Activated T-cell treated with anti-CD3 and anti-CD28 coated beads, Interleukin-2, amount 50 U/mL, for 24 hours (primary cell): Measurements from ENCODE around the gene THSD4.

Source experiments
- DNase-seq: peaks from one replicate; pipeline ENCODE4 v3.0.0-alpha.2; 2020
- H3K27ac Mint-ChIP-seq: 2 replicates; pipeline ENCODE4 v1.8.0; 2020; ENCODE audit warnings: mild to moderate bottlenecking, mixed read lengths
- H3K27me3 Mint-ChIP-seq: 2 replicates; pipeline ENCODE4 v1.8.0; 2020; ENCODE audit warnings: mixed read lengths
- H3K36me3 Mint-ChIP-seq: 2 replicates; pipeline ENCODE4 v1.8.0; 2020; ENCODE audit warnings: low read depth, mixed read lengths
- H3K4me1 Mint-ChIP-seq: 2 replicates; pipeline ENCODE4 v1.8.0; 2020; ENCODE audit warnings: low read depth, mixed read lengths
- H3K4me3 Mint-ChIP-seq: 2 replicates; pipeline ENCODE4 v1.8.0; 2020; ENCODE audit warnings: mild to moderate bottlenecking, moderate library complexity, mixed read lengths
- H3K9me3 Mint-ChIP-seq: 2 replicates; pipeline ENCODE4 v1.8.0; 2020; ENCODE audit warnings: mixed read lengths

The THSD4 gene

GRCh38 chr15:71332431-71333004 lies 217.2 kb downstream of the THSD4 start:
- Mint-ChIP-seq H3K36me3 (no peaks in the 10 kb centered on the region), H3K4me3 (no peak overlapping the region), H3K9me3 (no peaks in the 10 kb centered on the region), H3K4me1 (peaks cover 8% of the 10 kb centered on the region), H3K27ac (no peak overlapping the region), H3K27me3 (no peaks in the 10 kb centered on the region)
- no peak for DNase-seq

DNA sequence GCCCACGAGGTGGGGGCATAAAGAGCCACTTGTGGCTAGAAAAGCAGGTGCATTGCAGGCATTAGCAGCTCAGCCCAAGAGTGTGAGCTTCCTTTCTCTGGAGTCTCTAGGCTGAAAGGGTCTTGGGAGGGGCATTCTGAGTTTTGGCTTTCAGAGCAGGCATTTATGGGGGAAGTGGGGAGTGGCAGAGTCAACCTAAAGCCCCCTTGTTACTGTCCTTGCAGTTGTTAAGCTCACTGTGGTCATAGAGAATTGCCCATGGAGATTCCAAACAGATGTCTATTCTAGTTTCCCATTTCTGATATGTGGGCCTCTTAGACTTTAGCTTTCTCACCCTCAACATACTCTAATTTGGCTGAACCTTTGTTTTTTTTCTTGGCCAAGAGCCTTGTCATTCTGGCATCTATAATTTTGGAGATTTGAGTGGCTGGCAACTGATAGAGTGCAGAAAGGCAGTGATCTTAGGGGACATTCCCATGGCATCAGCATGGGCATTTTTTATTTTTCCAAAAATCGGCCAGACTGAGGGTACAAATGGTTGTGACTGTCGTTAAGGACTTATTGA lies 217.9 kb downstream of the THSD4 start:
- no peak for DNase-seq
- H3K4me3 Mint-ChIP-seq = no peak overlapping the region
- H3K9me3 Mint-ChIP-seq = no peaks in the 10 kb centered on the region
- peaks cover 8% of the 10 kb centered on the region for H3K4me1 Mint-ChIP-seq
- no peak overlapping the region for H3K27ac Mint-ChIP-seq
- no peaks in the 10 kb centered on the region for H3K27me3 Mint-ChIP-seq
- H3K36me3 Mint-ChIP-seq = no peaks in the 10 kb centered on the region

DNA sequence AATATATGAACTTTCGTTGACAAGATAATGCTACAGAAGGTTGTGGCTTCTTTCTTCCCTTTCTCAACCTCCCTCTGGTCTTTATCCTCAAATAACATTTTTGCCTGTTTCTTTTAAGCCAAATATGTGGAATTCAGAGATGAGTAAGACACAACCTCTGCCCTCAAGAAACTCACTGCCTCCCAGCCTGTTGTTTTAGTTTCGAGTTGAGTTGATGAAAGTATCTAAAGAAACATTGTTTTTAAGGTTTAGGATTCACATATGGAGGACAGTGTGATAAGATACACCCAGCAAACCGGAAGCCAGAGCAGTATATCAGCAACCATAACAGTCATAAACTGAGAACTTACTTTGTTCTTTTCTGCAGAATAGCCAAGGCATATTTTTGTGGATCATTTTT lies 218.6 kb downstream of the THSD4 start:
- DNase-seq = no peak
- Mint-ChIP-seq H3K27me3 (no peaks in the 10 kb centered on the region), H3K4me1 (peaks cover 8% of the 10 kb centered on the region), H3K27ac (no peak overlapping the region), H3K36me3 (no peaks in the 10 kb centered on the region), H3K9me3 (no peaks in the 10 kb centered on the region), H3K4me3 (no peak overlapping the region)

DNA sequence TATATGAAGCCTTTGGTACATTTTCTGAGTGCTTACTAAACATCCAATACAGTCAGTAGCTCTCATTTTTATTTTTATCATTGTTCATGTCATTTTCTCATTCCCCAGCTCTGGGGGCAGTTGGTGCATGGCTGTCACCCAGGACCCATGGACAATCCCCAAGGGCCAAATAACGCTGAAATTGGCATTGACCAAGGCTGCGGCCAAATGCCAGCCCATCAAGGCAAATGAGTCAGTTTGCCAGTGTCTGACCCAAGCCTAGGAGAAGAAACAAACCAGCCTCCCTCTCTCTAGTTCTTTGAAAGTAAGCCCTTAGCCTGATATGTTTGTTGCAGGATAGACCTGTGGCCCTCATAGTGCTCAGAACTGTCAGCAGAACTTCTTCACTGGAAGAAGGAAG lies 219.2 kb downstream of the THSD4 start:
- H3K27ac Mint-ChIP-seq = no peak overlapping the region
- no peaks in the 10 kb centered on the region for H3K27me3 Mint-ChIP-seq
- H3K4me1 Mint-ChIP-seq = peaks cover 8% of the 10 kb centered on the region
- no peaks in the 10 kb centered on the region for H3K9me3 Mint-ChIP-seq
- no peaks in the 10 kb centered on the region for H3K36me3 Mint-ChIP-seq
- no peak overlapping the region for H3K4me3 Mint-ChIP-seq
- no peak for DNase-seq

GRCh38 chr15:71334873-71335272 lies 219.6 kb downstream of the THSD4 start:
- Mint-ChIP-seq H3K4me3 (no peak overlapping the region), H3K36me3 (no peaks in the 10 kb centered on the region), H3K27ac (no peak overlapping the region), H3K9me3 (no peaks in the 10 kb centered on the region), H3K4me1 (peaks cover 8% of the 10 kb centered on the region), H3K27me3 (no peaks in the 10 kb centered on the region)
- no peak for DNase-seq

DNA sequence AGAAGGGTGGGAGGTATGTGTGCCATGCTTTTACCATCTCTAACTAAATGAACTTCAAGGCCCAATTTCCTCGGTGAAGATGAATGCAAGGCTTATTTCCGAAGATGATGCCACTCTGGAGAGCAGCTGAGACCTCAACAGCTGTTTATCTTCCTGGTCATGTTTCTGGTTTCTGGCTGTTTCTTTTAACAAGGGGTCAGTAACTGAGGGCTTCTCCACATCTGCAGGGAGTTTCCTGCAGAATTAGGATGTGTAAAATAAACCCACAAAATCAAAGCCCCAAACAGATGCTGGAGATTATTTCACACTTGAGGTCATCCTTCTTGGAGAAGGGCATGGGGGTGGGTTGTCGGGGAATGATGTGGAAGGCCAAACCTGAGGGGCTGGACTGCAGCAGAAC lies 220.3 kb downstream of the THSD4 start:
- Mint-ChIP-seq H3K4me1 (peaks cover 8% of the 10 kb centered on the region), H3K9me3 (no peaks in the 10 kb centered on the region), H3K36me3 (no peaks in the 10 kb centered on the region), H3K27me3 (no peaks in the 10 kb centered on the region), H3K27ac (no peak overlapping the region), H3K4me3 (no peak overlapping the region)
- DNase-seq = no peak

GRCh38 chr15:71336671-71337070 lies 221.4 kb downstream of the THSD4 start:
- no peaks in the 10 kb centered on the region for H3K9me3 Mint-ChIP-seq
- peaks cover 8% of the 10 kb centered on the region for H3K4me1 Mint-ChIP-seq
- H3K27me3 Mint-ChIP-seq = no peaks in the 10 kb centered on the region
- DNase-seq = no peak
- no peaks in the 10 kb centered on the region for H3K36me3 Mint-ChIP-seq
- H3K4me3 Mint-ChIP-seq = no peak overlapping the region
- H3K27ac Mint-ChIP-seq = no peak overlapping the region

DNA sequence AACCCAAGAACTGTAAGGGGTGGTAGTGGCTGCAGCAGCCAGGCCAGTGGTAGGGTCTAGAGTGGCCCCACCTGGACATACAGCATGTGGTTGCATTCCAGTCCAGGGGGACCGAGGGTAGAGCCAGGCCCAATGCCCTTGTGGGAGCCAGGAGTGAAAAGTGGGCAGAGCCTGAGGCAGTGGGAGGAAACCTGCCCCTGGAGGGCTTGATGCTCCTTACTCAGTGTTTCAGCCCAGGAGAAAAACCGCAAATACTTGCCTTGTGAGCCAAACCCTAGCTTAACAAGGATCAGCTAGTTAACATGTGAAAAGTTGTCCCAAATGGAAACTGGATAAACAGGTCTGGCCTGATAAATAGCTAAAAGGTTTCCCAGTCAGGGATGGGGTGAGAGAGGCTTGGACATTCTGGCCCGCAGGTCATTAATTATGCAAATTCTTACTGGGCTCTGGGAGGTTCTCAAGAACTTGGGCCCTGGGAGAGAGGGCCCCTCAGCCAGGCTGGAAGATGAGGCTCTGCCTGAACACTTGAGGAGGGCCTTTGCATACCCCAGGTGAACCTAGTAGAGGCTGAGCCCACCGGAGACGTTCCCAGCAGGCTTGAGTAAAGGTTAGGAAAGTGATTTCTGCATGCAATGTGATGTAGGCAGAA lies 222.1 kb downstream of the THSD4 start:
- H3K27me3 Mint-ChIP-seq = no peaks in the 10 kb centered on the region
- no peaks in the 10 kb centered on the region for H3K36me3 Mint-ChIP-seq
- H3K4me1 Mint-ChIP-seq = peaks cover 8% of the 10 kb centered on the region
- H3K9me3 Mint-ChIP-seq = no peaks in the 10 kb centered on the region
- DNase-seq = no peak
- no peak overlapping the region for H3K4me3 Mint-ChIP-seq
- no peak overlapping the region for H3K27ac Mint-ChIP-seq

GRCh38 chr15:71338265-71338664 lies 223.0 kb downstream of the THSD4 start:
- Mint-ChIP-seq H3K9me3 (no peaks in the 10 kb centered on the region), H3K4me1 (peaks cover 8% of the 10 kb centered on the region), H3K27me3 (no peaks in the 10 kb centered on the region), H3K36me3 (no peaks in the 10 kb centered on the region), H3K27ac (no peak overlapping the region), H3K4me3 (no peak overlapping the region)
- no peak for DNase-seq

- H3K4me3 Mint-ChIP-seq = no peak overlapping the region
- H3K27me3 Mint-ChIP-seq = no peaks in the 10 kb centered on the region
- peaks cover 2% of the 10 kb centered on the region for H3K4me1 Mint-ChIP-seq
- H3K36me3 Mint-ChIP-seq = no peaks in the 10 kb centered on the region
- no peaks in the 10 kb centered on the region for H3K9me3 Mint-ChIP-seq
- no peak overlapping the region for H3K27ac Mint-ChIP-seq
- DNase-seq = no peak
These were observed 223.7 kb downstream of the THSD4 start for GRCh38 chr15:71338827-71339542.

DNA sequence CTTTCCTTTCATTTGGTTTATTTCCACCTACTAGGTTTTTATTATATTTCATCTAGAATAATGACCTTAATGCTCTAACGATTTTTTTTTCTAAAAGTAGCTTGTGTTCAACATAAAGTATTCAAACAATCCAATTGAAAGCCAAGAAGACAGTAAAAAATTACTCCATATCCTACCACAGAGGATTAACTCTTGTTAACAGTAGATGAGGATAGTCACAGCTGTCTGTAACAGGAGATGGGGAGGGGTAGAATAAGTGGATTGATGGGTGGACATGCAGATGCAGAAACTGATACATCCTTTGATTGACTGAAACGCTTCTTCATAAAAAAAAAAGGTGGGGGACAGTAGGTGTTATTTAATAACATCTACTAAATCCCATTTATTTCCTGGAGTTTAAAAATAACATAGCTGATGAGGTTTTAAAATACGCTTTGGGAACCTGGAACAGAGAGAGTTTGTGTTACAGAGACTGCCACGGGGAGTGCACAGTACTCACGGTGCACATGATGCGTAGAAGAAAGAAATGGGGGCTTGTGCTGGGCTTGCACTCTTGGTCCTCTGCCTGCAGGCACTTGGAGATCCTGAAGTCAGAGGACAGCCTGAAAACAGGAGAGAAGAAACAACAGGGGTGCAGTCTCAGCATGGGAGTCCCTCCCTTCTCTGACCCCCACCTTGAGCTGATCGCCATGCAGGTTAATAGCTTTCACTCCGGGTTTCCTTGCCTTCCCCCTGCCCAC lies 226.7 kb downstream of the THSD4 start:
- no peak for DNase-seq
- H3K36me3 Mint-ChIP-seq = no peaks in the 10 kb centered on the region
- no peaks in the 10 kb centered on the region for H3K4me1 Mint-ChIP-seq
- peaks cover 2% of the 10 kb centered on the region for H3K27me3 Mint-ChIP-seq
- H3K4me3 Mint-ChIP-seq = no peak overlapping the region
- H3K9me3 Mint-ChIP-seq = no peaks in the 10 kb centered on the region
- no peak overlapping the region for H3K27ac Mint-ChIP-seq

- no peaks in the 10 kb centered on the region for H3K36me3 Mint-ChIP-seq
- H3K9me3 Mint-ChIP-seq = peaks cover 2% of the 10 kb centered on the region
- H3K27me3 Mint-ChIP-seq = peaks cover 8% of the 10 kb centered on the region
- no peak overlapping the region for H3K4me3 Mint-ChIP-seq
- H3K4me1 Mint-ChIP-seq = no peaks in the 10 kb centered on the region
- no peak for DNase-seq
- no peak overlapping the region for H3K27ac Mint-ChIP-seq
These were observed 227.4 kb downstream of the THSD4 start for GRCh38 chr15:71342658-71343057.

- Mint-ChIP-seq H3K4me3 (no peak overlapping the region), H3K27me3 (peaks cover 16% of the 10 kb centered on the region), H3K4me1 (no peaks in the 10 kb centered on the region), H3K9me3 (peaks cover 2% of the 10 kb centered on the region), H3K36me3 (no peaks in the 10 kb centered on the region), H3K27ac (no peak overlapping the region)
- no peak for DNase-seq
These were observed 229.0 kb downstream of the THSD4 start for GRCh38 chr15:71344316-71344715.

- Mint-ChIP-seq H3K9me3 (peaks cover 2% of the 10 kb centered on the region), H3K27me3 (peaks cover 16% of the 10 kb centered on the region), H3K4me3 (no peak overlapping the region), H3K27ac (no peak overlapping the region), H3K36me3 (no peaks in the 10 kb centered on the region), H3K4me1 (no peaks in the 10 kb centered on the region)
- DNase-seq = no peak
These were observed 229.9 kb downstream of the THSD4 start for GRCh38 chr15:71345186-71345585.
